HFFc6 (cell line): ENCODE data around the gene PRR23C. TPM values are rescaled to one million over a fixed set of nuclear protein-coding genes. Genes with fewer than 3 reads are reported as not detected.

Experiments
- DNase-seq: peaks from one replicate; pipeline ENCODE4 v3.0.0-alpha.2; 2018
- H3K27ac Mint-ChIP-seq: 2 replicates; pipeline ENCODE4 v1.8.0; 2020; ENCODE audit warnings: mild to moderate bottlenecking, mixed read lengths
- H3K27me3 Mint-ChIP-seq: 2 replicates; pipeline ENCODE4 v1.8.0; 2021; ENCODE audit warnings: mild to moderate bottlenecking, moderate library complexity, mixed read lengths; ENCODE audit not compliant: insufficient read depth
- H3K36me3 Mint-ChIP-seq: 2 replicates; pipeline ENCODE4 v1.8.0; 2021; ENCODE audit warnings: low read depth, mixed read lengths
- H3K4me1 Mint-ChIP-seq: 2 replicates; pipeline ENCODE4 v1.8.0; 2020; ENCODE audit warnings: low read depth, mixed read lengths
- H3K4me3 Mint-ChIP-seq: 2 replicates; pipeline ENCODE4 v1.8.0; 2020; ENCODE audit warnings: mild to moderate bottlenecking, moderate library complexity, mixed read lengths
- H3K9me3 Mint-ChIP-seq: 2 replicates; pipeline ENCODE4 v1.8.0; 2020; ENCODE audit warnings: mild to moderate bottlenecking, mixed read lengths
- total RNA-seq, 6 experiments: library from RNA; stranded (reverse); fragmentation: NEBNext Ultra II Directional; extraction: Animal tissue kit (Norgen Biotek cat#: 25700); gene quantifications; 2 replicates in 1 of 6; 3 replicates in 5 of 6; pipeline ENCODE4 v1.2.3, GENCODE V29; 2021
- TF ChIP-seq, protein P1 (sequence below): fragments of 200-600 bp; sonication (generic); IDR thresholded peaks from 2 replicates; pipeline ENCODE4 v1.5.0; 2021; ENCODE audit warnings: antibody characterized with exemption, mild to moderate bottlenecking

PRR23C gene
- total RNA-seq, 6 experiments from 2014 or later: not detected

DNA sequence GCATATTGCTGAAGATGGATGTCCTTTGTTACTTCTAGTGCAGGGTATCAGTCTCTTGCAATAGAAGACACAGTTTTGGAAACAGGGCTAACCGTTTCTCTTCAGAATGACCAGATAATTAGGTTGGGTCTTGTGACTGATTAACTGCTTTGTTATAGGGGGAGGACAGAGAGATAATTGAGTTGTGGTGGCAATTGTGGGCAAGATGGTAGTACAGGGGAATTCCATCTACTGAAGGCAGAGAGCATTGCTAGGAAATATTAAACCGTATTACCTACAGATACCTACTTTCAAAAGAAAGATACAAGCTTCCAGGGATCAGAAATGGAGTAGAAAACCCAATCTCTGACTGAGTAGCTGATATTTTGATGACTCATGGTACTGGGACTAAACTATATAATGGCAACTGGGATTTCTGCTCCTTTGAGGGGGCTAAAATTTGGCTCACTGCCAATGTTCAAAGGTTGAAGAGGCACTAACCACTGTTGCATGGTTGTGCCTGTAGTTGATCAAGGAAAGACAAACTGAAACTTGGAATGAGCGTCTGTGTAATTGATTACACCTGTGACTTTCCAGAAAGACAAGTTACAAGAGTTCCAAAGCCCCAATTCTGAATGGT lies 28.2 kb downstream of the PRR23C start:
- no peaks in the 10 kb centered on the region; the same call in 1 of the 2 replicates for H3K27me3 Mint-ChIP-seq
- TF ChIP-seq, protein P1, sequence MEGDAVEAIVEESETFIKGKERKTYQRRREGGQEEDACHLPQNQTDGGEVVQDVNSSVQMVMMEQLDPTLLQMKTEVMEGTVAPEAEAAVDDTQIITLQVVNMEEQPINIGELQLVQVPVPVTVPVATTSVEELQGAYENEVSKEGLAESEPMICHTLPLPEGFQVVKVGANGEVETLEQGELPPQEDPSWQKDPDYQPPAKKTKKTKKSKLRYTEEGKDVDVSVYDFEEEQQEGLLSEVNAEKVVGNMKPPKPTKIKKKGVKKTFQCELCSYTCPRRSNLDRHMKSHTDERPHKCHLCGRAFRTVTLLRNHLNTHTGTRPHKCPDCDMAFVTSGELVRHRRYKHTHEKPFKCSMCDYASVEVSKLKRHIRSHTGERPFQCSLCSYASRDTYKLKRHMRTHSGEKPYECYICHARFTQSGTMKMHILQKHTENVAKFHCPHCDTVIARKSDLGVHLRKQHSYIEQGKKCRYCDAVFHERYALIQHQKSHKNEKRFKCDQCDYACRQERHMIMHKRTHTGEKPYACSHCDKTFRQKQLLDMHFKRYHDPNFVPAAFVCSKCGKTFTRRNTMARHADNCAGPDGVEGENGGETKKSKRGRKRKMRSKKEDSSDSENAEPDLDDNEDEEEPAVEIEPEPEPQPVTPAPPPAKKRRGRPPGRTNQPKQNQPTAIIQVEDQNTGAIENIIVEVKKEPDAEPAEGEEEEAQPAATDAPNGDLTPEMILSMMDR: no peak
- H3K9me3 Mint-ChIP-seq: peaks cover 19% of the 10 kb centered on the region
- H3K4me1 Mint-ChIP-seq: no peaks in the 10 kb centered on the region
- H3K36me3 Mint-ChIP-seq: no peaks in the 10 kb centered on the region
- DNase-seq: no peak
- H3K4me3 Mint-ChIP-seq: no peak overlapping the region
- H3K27ac Mint-ChIP-seq: no peak overlapping the region

- no peak within 1 kb of the TSS for H3K4me3 Mint-ChIP-seq
- H3K9me3 Mint-ChIP-seq: peaks cover 10% of the 10 kb centered on the region
- TF ChIP-seq, protein P1: no peak
- no peak for DNase-seq
- no peaks in the 10 kb centered on the region for H3K4me1 Mint-ChIP-seq
- no peak within 1 kb of the TSS for H3K27ac Mint-ChIP-seq
- no peaks in the 10 kb centered on the region; the same call in 1 of the 2 replicates for H3K27me3 Mint-ChIP-seq
- no peaks in the 10 kb centered on the region for H3K36me3 Mint-ChIP-seq
Observed at GRCh38 chr3:139006051-139006716, 38.5 kb downstream of the PRR23C start, which contains the start of gene PRR23A. Gene PRR23A, minus strand, starts transcription at chr3:139006268. Its CDS starts 0 bp downstream, at chr3:139006268.

- Mint-ChIP-seq H3K27me3 (no peaks in the 10 kb centered on the region; the same call in 1 of the 2 replicates), H3K4me1 (no peaks in the 10 kb centered on the region), H3K36me3 (no peaks in the 10 kb centered on the region), H3K27ac (no peak overlapping the region), H3K9me3 (peaks cover 10% of the 10 kb centered on the region), H3K4me3 (no peak overlapping the region)
- DNase-seq: no peak
- TF ChIP-seq, protein P1: no peak
Observed at GRCh38 chr3:139005356-139005993, 39.2 kb downstream of the PRR23C start.

GRCh38 chr3:138995706-138996105 lies 49.0 kb downstream of the PRR23C start:
- Mint-ChIP-seq H3K4me3 (no peak overlapping the region), H3K27ac (no peak overlapping the region), H3K27me3 (peaks cover 5% of the 10 kb centered on the region), H3K4me1 (no peaks in the 10 kb centered on the region), H3K36me3 (no peaks in the 10 kb centered on the region), H3K9me3 (no peaks in the 10 kb centered on the region)
- TF ChIP-seq, protein P1: no peak
- DNase-seq: no peak

Other genes with a start within 250 kb of the PRR23C start
- gene PIK3CB, start 210.0 kb downstream of the PRR23C start, total RNA-seq: 10 to 100 TPM; 12.6 to 18.3 (median 15.8) TPM
- gene FOXL2, start 97.8 kb downstream of the PRR23C start, total RNA-seq: 1 to 10 TPM in 5 of 6 experiments, under 1 TPM in 1; 0.71 to 8.0 (median 7.0) TPM
- 1 to 10 TPM in 4 of 6 experiments, under 1 TPM in 2; 0.45 to 5.8 (median 4.6) TPM for gene FOXL2NB, start 97.7 kb downstream of the PRR23C start, total RNA-seq
- not detected for gene PRR23A, start 38.6 kb downstream of the PRR23C start, total RNA-seq
- gene PRR23B, start 24.0 kb downstream of the PRR23C start, total RNA-seq: not detected